ENCODE results near the gene TBX19. TPM values are rescaled to one million over a fixed set of nuclear protein-coding genes. Genes with fewer than 3 reads are reported as not detected.

The TBX19 gene
- 1 to 10 TPM in 2 of 4 donors, under 1 TPM in 2; 0.50 to 1.5 (median 0.84) TPM for total RNA-seq

GRCh38 chr1:168280296-168280927 is at the start of gene TBX19:
Gene TBX19, plus strand, starts transcription at chr1:168280877. Its CDS starts 214 bp downstream, at chr1:168281091.
- no peak for DNase-seq
- intact Hi-C loops (cut with DNase I) = no loop called here
- TF ChIP-seq CTCF (IDR thresholded peaks at IDR 0.05) (no peak), POLR2A (IDR thresholded peaks at IDR 0.05) (no peak)

GRCh38 chr1:168234846-168235547 is 45.7 kb upstream of the TBX19 start:
- WGBS, 2 donors = 84 to 85% methylated on average over 8 of the region's 8 CpGs
- intact Hi-C loops (cut with DNase I) = no loop called here
- Histone ChIP-seq H3K4me3 (no peak overlapping the region), H3K4me1 (peaks cover 0 to 35% (median 12%) of the 10 kb centered on the region in 3 donors), H3K27ac (peak overlapping the region in 1 of 4 donors; percentile 39), H3K36me3 (peaks cover 0 to 99% (median 16%) of the 10 kb centered on the region in 3 donors), H3K9me3 (no peaks in the 10 kb centered on the region), H3K27me3 (no peaks in the 10 kb centered on the region)
- no peak for DNase-seq
- no peak for TF ChIP-seq POLR2A (IDR thresholded peaks at IDR 0.05)
- TF ChIP-seq CTCF (IDR thresholded peaks at IDR 0.05) = peak in 4 of 6 experiments; percentile 46 to 69 (median 50)

More at GRCh38 chr1:168280296-168280927, at the start of gene TBX19:
- no peaks in the 10 kb centered on the region for H3K27me3 ChIP-seq
- H3K4me1 ChIP-seq = peaks cover 0 to 18% (median 0%) of the 10 kb centered on the region in 3 donors
- no peaks in the 10 kb centered on the region for H3K9me3 ChIP-seq
- H3K4me3 ChIP-seq = no peak within 1 kb of the TSS
- WGBS, 2 donors = 81 to 90% methylated on average over 7 of the region's 7 CpGs
- no peaks in the 10 kb centered on the region for H3K36me3 ChIP-seq
- H3K27ac ChIP-seq = no peak within 1 kb of the TSS

GRCh38 chr1:168235548-168235885 is 45.2 kb upstream of the TBX19 start:
- no peaks in the 10 kb centered on the region for H3K27me3 ChIP-seq
- peaks cover 0 to 30% (median 10%) of the 10 kb centered on the region in 3 donors for H3K4me1 ChIP-seq
- H3K9me3 ChIP-seq = no peaks in the 10 kb centered on the region
- no peak for TF ChIP-seq CTCF (IDR thresholded peaks at IDR 0.05)
- TF ChIP-seq POLR2A (IDR thresholded peaks at IDR 0.05) = no peak
- H3K36me3 ChIP-seq = peaks cover 0 to 99% (median 16%) of the 10 kb centered on the region in 3 donors
- no peak for DNase-seq
- H3K4me3 ChIP-seq = no peak overlapping the region
- H3K27ac ChIP-seq = peak overlapping the region in 1 of 4 donors; percentile 39
- intact Hi-C loops (cut with DNase I) = no loop called here

- Histone ChIP-seq H3K4me1 (peaks cover 0 to 26% (median 6%) of the 10 kb centered on the region in 3 donors), H3K9me3 (no peaks in the 10 kb centered on the region), H3K36me3 (peaks cover 0 to 100% (median 16%) of the 10 kb centered on the region in 3 donors), H3K27ac (no peak overlapping the region), H3K27me3 (no peaks in the 10 kb centered on the region), H3K4me3 (no peak overlapping the region)
- TF ChIP-seq POLR2A (IDR thresholded peaks at IDR 0.05) (no peak), CTCF (IDR thresholded peaks at IDR 0.05) (no peak)
- no peak for DNase-seq
- WGBS, 2 donors = 77 to 81% methylated on average over 3 of the region's 3 CpGs
- intact Hi-C loops (cut with DNase I) = no loop called here
Measured at GRCh38 chr1:168235937-168236336, 44.7 kb upstream of the TBX19 start.
